ENCODE measurements around the gene MAB21L1.

GRCh38 chr13:35474496-35475211, 1.8 kb downstream of the MAB21L1 start:
- TF ChIP-seq ZNF274 (IDR thresholded peaks at IDR 0.05; ENCODE audit: low read depth, low read length), result no peak
- TF ChIP-seq SUZ12 (IDR thresholded peaks at IDR 0.05; ENCODE audit: extremely low read depth, insufficient read depth, insufficient read length), result no peak
- TF ChIP-seq YY1 (IDR thresholded peaks at IDR 0.05; ENCODE audit: insufficient read depth, insufficient read length), result no peak

Data from NT2/D1 (cell line).